ENCODE results near the gene NEUROG1.

NEUROG1 gene

DNA sequence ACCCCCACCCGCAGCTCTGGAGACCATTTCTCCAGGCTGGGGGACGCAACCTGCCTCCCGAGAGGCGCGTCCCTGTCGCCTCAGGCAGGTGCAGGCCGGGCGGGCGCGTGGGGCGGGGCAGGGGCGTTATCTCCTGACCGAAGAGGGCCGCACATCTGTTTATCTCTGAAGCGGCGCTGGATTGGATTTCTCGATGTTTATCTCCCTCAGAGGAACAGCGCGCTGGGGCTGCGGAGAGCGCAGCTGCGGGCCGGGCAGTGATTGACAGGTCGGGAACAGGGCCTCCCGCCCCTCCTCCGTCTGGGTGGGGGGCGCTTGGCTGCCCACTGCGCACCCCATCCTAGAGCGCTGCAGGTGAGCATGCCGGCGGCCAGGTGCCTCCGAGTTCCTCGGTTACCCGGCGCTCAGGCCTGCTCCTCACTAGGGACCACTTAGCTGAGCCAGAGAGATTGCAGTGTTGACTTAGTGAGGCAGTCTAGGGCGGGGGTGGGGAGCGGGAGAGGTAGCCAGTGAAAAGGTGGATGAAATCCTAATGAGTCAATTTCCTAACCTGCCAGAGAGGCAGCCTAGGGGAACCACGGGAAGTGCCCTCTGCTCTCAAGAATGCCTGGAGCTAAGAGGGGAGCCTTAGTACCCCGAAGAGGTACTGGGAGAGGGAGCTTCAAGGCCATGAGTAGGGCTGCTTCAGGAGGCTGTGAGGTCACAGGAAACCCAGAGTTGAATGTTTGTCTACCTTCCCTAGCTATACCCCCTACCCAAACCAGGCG, 44.0 kb downstream of the NEUROG1 start:
- no peak for DNase-seq

DNA sequence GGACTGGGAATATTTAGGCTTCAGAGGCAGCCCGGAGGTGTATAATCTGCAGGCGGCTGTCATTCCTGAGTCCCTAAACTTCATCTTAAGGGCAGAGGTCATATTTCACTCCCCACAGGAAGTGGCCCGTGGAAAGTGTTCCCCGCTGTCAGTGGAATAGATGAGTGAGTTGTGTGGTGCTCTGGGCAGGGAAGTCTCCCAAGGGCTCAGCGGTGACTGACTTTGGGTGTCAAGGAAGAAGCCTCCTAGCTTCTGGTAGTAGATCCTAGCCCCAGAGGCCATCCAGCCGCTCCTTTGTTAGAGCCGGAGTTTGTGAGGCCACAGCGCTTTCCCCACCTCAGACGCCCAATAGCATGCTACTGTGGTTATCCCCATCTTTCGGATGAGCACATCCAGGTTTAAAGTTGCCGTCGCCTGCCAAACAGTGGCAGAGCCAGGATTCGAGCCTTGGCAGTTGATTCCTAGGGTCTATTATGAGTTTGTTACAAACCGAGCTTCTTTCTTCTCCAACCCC, 44.7 kb downstream of the NEUROG1 start:
- no peak for DNase-seq

DNA sequence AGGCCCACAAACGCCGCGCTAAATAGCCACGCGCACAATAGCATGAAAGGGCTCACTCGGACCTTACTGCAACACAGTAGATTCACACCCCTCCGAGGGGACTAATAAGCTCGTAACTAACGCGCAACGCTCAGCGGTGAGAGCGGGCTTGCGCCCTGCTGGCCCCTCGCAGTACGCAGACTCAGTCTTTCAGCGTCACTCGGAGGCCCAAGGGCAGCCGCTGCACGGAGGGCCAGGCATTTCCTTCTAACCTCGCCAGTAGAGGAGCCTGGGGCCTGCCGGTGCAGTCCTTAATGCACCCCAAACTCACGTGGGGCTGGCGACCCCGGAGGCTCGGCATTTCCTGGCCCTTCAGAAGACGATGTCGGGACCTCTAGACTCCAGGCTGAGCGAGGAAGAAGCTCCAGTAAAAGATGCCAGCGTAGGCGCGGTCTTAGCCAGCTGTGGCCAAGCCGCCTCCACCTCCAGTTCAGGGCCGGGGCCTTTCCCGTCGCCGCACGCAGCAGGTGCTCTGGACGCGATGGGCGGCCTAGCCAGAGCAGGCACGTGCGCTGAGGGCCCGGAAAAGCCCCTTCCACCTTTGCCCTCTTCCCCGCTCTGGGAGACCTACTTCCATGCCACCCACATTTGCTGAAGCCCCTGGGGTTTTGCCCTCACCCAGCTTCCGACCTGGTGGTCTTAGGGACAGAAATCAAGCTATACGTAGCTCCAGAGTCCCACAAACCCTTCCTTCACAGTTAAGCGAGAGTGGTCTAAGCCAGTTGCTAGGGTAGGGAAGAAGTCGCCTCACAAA, 45.3 kb downstream of the NEUROG1 start:
- DNase-seq, result no peak

DNA sequence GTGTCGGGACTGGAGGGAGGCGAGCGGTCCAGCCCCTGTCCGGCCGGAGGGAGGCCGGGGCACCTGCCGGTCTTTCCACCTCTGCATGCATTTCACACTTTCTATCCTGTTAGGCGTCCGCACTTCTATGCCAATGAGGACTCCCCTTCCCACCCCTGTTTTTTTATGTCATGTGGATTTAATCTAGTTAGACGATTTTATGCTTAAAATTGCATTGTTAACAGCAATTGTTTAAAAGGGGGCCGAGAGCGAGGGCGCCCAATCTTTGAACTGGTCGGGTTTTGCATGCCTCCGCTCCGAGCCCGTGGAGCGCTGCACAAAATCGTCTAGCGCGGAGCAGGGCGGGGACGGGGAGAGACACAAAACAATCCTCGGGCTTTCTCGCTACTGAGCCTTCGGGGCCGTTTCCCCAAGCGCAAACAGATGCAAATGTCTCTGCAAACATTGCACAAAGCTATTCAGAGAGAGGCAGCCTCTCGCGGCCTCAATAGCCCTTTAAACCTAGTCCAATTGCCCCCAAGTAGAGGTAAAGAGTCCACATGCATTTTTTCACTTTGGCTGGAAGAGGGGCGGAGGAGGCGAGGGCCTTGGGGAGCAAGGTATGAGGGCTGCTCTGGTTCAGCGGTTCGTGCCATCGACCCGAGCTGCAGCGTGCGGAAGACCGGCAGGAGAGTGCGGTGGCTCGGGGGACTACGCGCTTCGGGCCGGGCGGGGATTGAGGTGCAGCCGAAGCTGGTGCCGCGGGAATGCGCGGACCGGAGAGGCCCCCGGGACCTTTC, 46.1 kb downstream of the NEUROG1 start:
- DNase-seq, result no peak

DNA sequence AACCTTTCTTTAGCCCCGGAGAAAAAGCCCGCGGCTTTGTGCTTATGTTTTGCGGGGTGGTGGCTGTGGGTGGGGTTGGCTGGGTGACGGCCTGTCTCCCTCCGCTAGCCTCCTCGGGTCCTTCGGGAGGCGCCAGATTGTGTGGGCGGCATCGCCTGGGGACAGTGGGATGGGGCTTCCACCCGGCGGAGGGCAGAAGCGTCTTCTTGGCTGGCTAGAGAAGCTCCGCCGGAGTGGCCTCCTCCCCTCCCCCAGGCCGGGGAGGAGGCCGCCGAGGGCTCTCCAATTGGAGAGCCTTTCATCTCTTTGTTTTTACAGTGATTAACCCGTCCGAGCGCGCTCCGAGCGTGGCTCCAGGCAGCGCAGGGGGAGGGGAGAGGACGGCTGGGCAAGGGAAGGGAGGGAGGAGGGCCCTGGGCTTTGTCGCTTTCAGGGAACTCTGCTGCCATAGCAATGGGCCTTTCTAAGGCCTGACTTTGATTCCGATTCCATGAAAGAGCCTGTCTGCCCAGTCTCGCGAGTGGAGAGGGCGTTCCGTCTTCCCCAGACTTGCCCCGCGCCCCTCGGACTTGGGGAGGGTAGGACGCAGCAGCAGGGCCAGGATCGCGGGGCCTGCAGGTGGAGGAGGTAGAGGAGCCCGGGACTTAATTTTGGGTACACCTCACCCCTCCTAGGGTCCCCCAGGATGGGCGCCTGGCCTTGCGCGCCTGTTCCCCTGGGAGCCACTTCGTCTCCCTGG, 46.9 kb downstream of the NEUROG1 start:
- DNase-seq, result no peak

DNA sequence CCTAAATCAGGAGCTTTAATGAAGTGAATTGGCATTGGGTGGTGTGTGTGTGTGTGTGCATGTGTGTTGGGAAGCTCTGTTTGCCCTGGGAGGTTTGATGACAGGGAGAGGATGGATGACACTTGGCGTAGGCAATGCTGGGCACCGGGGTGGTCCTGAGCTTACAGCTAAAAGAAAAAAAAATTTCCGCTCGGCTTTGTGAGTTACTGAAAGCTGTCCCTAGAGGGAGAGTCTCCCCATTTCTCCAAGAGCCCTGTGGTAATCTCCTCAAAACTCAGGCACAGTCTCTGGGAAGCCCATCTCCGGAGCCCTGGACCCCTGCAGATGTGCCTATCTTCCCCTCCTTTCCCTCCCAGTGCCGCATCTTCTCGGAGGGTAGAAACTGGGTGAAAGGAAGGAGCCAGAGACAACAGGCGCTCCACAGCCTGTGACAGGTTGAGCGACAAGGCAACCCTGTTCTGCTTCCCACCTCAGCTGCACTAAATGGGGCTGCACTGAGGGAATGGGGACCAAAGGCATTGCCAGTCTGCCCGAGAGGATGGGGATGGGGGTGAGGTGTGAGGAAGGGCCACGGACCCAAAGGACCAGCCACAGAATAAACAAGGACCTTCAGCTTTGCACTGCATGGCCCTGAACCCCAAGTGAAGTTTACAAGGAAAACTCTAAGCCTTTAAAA, 47.8 kb downstream of the NEUROG1 start:
- no peak for DNase-seq

DNA sequence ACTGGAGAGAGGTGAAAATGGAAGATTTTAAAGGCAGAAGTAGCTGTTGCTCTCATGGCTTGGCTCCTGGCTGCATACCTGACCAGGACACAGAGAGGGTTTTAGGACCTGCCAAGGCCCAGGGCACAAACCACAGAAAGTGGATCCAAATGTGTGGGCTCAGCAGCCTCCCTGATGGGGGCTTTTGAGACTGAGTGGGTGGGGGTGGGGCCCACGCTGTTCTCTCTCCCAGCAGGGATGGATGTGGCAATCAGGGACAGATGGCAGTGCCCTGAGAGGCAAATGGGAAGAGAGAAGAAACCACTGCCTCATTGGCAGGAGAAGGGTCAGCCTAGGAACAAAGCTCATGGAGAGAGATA, 48.7 kb downstream of the NEUROG1 start:
- no peak for DNase-seq

DNA sequence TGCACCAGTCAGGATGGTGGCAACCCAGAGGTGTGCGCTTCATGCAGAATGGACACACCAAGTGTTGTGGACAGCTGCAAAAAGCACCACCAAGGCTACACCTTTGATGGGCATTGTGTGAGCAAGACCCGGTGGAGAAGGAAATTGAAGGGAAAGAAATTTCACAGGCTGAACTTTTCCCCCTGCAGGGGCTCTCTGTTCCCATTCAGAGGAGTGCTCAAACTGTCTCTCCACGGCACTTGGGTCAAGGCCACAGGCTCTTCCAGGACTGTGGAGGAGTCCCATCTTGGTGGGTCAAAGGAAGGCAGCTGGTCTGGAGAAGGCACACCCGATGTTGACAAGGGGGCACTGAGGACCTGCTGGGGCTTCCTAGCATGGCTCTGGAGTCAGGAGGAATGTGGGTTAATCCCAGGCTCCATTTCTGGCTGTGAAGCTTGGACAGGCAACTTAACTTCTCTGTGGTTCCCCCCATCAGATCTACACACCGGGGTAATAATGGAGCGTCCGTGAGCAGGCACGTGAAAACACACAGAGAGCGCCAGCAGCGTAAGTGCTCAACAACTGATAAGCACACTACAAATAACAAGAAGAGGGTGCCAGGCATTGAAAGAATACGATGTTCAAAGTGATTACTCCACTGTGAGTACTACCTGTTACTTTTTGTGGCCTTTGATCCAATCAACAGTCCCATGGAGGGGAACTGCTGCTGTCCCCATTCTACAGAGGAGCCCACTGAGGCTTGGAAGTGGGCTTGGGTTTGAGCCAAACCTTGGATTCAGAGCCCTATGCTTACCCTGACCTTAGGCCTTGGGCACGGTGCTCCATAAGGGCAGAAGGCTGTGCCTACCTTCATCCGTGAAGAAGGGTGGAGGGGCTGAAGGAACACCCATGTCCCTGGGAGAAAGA, 49.4 kb downstream of the NEUROG1 start:
- DNase-seq, result peak; percentile 77

DNA sequence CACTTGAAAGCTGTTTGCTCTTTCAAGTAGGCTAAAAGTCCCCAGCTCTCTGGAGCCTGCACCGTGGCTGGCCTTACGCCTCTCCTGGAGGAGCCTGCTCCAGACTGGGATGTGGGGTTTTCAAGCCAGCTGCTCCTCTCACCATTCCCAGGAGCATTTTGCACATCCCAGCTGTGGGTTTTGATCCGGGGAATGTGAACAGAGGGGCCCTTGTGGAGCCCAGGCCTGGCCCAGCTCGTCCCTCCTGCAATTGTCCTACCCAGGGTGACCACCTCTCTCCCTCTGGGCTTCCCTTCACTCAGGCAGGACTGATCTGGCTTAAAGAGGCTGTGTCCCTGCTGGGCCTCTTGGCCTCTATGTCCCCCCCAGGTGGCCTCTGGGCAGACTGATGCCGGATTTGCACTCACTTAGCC, 51.1 kb downstream of the NEUROG1 start:
- no peak for DNase-seq
